Activated B cell treated with CpG ODN at 0.5 μM for 24 hours (primary cell): ENCODE measurements around the gene CNDP2. TPM values are rescaled to one million over a fixed set of nuclear protein-coding genes. Genes with fewer than 3 reads are reported as not detected.

Source experiments
- ATAC-seq: fragments of 200-7000 bp; cut with Tn5 transposase; one replicate; pipeline ENCODE4 v1.10.0; 2021; ENCODE audit warnings: low read depth, mild to moderate bottlenecking, moderate library complexity
- CTCF ChIA-PET: fragments of 350-600 bp; sonication (Branson Sonifier 250); formaldehyde crosslinking; loops from one replicate; lab custom pipeline; 2021; ENCODE audit warnings: antibody characterized with exemption; lab: Charles Lee
- POLR2A ChIA-PET: fragments of 350-600 bp; sonication (Branson Sonifier 250); formaldehyde crosslinking; loops from one replicate; lab custom pipeline; 2021; ENCODE audit warnings: antibody characterized with exemption; lab: Charles Lee
- DNase-seq: peaks from one replicate; pipeline ENCODE4 v3.0.0; 2022
- H3K27ac Mint-ChIP-seq: one replicate; pipeline ENCODE4 v1.8.0; 2020; ENCODE audit warnings: mixed read lengths
- H3K27me3 Mint-ChIP-seq: one replicate; pipeline ENCODE4 v1.8.0; 2021; ENCODE audit warnings: mixed read lengths
- H3K36me3 Mint-ChIP-seq: one replicate; pipeline ENCODE4 v1.8.0; 2021; ENCODE audit warnings: low read depth, mixed read lengths
- H3K4me1 Mint-ChIP-seq: one replicate; pipeline ENCODE4 v1.8.0; 2021; ENCODE audit warnings: mixed read lengths
- H3K4me3 Mint-ChIP-seq: one replicate; pipeline ENCODE4 v1.8.0; 2020; ENCODE audit warnings: mild to moderate bottlenecking, mixed read lengths
- H3K9me3 Mint-ChIP-seq: one replicate; pipeline ENCODE4 v1.8.0; 2020; ENCODE audit warnings: mixed read lengths
- intact Hi-C: fragments of 100-400 bp; cut with micrococcal nuclease; formaldehyde crosslinking; loops from one replicate; pipeline ENCODE4 v1.15.1; 2024
- total RNA-seq: library from RNA; stranded (reverse); gene quantifications from 2 replicates; pipeline ENCODE4 v1.2.3, GENCODE V29; 2022
- TF ChIP-seq, protein P1 (sequence below): fragments of 200-600 bp; IDR thresholded peaks from one replicate; pipeline ENCODE4 v1.8.0; 2022; ENCODE audit warnings: antibody characterized with exemption, mild to moderate bottlenecking

CNDP2 gene
- total RNA-seq, 1 donor from 2014 or later: 208 TPM

DNA sequence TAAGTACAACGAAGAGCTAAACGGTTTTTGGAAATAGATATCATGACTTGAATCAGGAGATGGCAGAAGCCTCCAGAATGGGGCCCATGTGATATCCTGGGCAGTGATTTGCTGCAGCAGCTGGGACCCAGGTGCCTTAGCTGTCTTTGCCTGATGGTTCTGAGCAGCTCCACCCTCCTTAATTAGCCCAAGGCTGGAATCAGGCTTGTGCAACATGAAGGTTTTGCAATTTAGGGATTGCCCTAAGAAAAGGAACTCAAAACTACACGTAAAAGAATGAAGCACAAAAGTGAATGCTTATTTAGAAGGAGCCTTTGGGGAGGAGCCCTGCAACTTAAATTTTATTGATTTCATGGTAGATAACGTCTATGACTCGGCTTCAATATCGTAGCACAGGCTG, 17.3 kb upstream of the CNDP2 start:
- Mint-ChIP-seq H3K27me3 (peaks cover 12% of the 10 kb centered on the region), H3K27ac (no peak overlapping the region), H3K4me3 (no peak overlapping the region), H3K36me3 (no peaks in the 10 kb centered on the region), H3K4me1 (no peaks in the 10 kb centered on the region), H3K9me3 (no peaks in the 10 kb centered on the region)
- POLR2A ChIA-PET: no interaction called here
- intact Hi-C loops: no loop called here
- DNase-seq: no peak
- ATAC-seq: no peak
- TF ChIP-seq, protein P1, sequence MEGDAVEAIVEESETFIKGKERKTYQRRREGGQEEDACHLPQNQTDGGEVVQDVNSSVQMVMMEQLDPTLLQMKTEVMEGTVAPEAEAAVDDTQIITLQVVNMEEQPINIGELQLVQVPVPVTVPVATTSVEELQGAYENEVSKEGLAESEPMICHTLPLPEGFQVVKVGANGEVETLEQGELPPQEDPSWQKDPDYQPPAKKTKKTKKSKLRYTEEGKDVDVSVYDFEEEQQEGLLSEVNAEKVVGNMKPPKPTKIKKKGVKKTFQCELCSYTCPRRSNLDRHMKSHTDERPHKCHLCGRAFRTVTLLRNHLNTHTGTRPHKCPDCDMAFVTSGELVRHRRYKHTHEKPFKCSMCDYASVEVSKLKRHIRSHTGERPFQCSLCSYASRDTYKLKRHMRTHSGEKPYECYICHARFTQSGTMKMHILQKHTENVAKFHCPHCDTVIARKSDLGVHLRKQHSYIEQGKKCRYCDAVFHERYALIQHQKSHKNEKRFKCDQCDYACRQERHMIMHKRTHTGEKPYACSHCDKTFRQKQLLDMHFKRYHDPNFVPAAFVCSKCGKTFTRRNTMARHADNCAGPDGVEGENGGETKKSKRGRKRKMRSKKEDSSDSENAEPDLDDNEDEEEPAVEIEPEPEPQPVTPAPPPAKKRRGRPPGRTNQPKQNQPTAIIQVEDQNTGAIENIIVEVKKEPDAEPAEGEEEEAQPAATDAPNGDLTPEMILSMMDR: no peak
- CTCF ChIA-PET: no interaction called here

DNA sequence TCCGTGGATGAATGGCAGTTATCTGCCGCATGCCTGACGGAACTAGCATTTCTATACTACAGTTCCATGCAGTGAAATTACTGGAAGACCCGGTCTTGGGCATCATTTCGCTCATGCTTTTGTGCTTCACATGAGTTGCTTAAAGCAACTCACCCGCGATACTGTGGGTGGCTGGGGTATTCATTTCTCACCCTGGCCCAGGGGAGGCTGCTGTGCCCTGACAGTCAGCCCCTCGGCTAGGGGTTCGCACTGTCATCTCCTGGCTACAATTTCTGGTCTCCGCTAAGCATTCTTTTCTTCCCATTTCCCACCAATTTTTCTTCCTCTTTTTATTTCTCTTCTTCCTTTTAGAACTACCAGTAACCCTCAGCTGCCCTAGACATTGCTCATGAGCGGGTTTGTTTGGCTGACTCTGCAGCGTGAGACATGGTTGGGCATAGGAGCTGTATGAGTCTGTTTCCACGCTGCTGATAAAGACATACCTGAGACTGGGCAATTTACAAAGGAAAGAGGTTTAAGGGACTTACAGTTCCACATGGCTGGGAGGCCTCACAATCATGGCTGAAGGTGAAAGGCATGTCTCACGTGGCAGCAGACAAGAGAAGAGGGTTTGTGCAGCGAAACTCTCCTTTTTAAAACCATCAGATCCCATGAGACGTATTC, 16.5 kb upstream of the CNDP2 start:
- ChIA-PET CTCF (no interaction called here), POLR2A (no interaction called here)
- Mint-ChIP-seq H3K4me1 (peaks cover 2% of the 10 kb centered on the region), H3K36me3 (no peaks in the 10 kb centered on the region), H3K27me3 (peaks cover 12% of the 10 kb centered on the region), H3K27ac (no peak overlapping the region), H3K4me3 (no peak overlapping the region), H3K9me3 (no peaks in the 10 kb centered on the region)
- DNase-seq (no peak), ATAC-seq (no peak)
- intact Hi-C loops: no loop called here
- TF ChIP-seq, protein P1: no peak

DNA sequence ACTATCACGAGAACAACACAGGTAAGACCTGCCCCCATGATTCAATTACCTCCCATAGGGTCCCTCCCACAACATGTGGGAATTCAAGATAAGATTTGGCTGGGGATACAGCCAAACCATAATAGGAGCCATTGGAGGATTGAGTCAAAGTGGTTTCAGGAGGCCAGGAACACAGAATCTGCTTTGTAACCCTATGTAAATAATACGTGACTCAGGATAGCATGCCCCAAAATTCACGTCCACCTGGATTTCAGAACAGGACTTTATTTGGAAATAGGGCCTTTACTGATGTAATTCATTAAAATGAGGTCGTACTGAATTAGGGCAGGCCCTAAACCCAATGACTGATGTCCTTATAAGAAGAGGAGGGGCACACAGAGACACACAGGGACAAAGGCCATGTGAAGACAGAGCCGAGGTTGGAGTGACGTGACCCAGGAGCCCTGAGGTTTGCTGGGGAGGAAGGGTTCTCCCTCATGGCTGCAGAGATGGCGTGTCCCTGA, 16.0 kb upstream of the CNDP2 start:
- TF ChIP-seq, protein P1: no peak
- peaks cover 6% of the 10 kb centered on the region for H3K4me1 Mint-ChIP-seq
- H3K27ac Mint-ChIP-seq: no peak overlapping the region
- H3K9me3 Mint-ChIP-seq: no peaks in the 10 kb centered on the region
- ChIA-PET POLR2A (no interaction called here), CTCF (no interaction called here)
- peaks cover 7% of the 10 kb centered on the region for H3K27me3 Mint-ChIP-seq
- DNase-seq (no peak), ATAC-seq (no peak)
- intact Hi-C loops: no loop called here
- H3K36me3 Mint-ChIP-seq: no peaks in the 10 kb centered on the region
- no peak overlapping the region for H3K4me3 Mint-ChIP-seq

DNA sequence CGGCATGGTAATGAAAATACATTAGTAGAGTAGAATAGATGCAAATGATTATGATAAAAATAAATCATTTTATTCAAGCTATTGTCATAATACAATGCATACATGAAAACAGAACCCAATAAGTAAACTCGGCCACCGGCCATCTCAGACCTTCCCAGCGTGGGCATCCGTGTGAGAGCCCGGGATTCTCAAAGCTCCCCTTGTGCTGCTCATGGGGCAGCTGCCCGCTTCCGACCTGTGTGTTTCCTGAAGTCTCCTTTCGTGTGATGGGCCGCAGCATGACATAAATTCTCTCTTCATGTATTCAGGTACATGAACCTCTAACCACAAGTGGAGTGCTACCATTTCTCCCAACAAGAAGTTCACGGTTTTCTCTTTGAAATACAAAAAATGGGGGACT, 13.5 kb upstream of the CNDP2 start:
- Mint-ChIP-seq H3K27ac (no peak overlapping the region), H3K4me3 (no peak overlapping the region), H3K27me3 (peaks cover 5% of the 10 kb centered on the region), H3K9me3 (no peaks in the 10 kb centered on the region), H3K36me3 (no peaks in the 10 kb centered on the region), H3K4me1 (peaks cover 8% of the 10 kb centered on the region)
- TF ChIP-seq, protein P1: no peak
- intact Hi-C loops: no loop called here
- CTCF ChIA-PET: no interaction called here
- DNase-seq: no peak
- ATAC-seq: no peak
- POLR2A ChIA-PET: no interaction called here

DNA sequence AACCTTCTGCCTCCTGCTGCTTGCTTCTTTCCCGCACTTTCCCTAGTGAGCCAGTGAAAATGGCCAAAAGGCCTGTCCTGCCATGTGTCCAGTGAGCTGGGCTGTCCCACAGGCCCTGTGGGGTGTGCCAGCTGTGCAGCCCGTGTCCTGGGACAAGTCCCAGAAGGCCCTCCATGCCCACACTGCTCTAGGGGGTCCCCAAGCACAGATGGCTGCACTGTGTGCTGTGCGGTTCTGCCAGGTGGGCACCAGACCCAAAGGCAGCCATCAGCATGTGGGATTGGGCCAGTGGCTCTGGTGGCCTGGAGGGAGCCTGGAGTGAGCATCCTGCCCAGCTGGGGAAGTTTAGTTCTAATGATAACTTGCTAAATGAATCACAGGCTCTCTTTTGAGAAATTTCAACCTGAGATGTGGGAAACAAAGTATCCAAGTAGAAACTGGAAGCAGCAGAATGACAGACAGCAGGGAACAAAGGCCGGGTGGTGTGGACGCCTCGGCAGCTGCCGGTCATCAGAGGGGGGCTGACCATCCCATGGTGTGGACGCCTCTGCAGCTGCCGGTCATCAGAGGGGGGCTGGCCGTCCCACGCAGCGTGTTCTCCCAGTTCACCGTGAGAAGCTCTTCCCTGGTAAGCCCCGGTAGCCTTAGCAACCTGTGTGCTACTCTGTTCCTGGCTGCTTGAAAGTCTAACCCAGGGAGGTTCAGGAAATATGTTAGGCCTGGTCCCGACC, 9.9 kb upstream of the CNDP2 start:
- no peaks in the 10 kb centered on the region for H3K9me3 Mint-ChIP-seq
- POLR2A ChIA-PET: no interaction called here
- H3K27me3 Mint-ChIP-seq: peaks cover 9% of the 10 kb centered on the region
- ATAC-seq: no peak
- TF ChIP-seq, protein P1: no peak
- H3K36me3 Mint-ChIP-seq: no peaks in the 10 kb centered on the region
- CTCF ChIA-PET: no interaction called here
- H3K4me1 Mint-ChIP-seq: peaks cover 8% of the 10 kb centered on the region
- H3K27ac Mint-ChIP-seq: no peak overlapping the region
- intact Hi-C loops: no loop called here
- no peak for DNase-seq
- H3K4me3 Mint-ChIP-seq: no peak overlapping the region
